GM06990 (cell line): ENCODE measurements around the gene PI4KA.

Experiments used
- DNase-seq: peaks from one replicate; pipeline ENCODE4 v3.0.0-alpha.2; 2011; ENCODE audit not compliant: insufficient read length; ENCODE audit errors: extremely low read depth
- H3K27me3 ChIP-seq: replicated peaks from 2 replicates; pipeline ENCODE4 v1.6.0; 2011; ENCODE audit warnings: low read length; ENCODE audit not compliant: control insufficient read depth, insufficient read depth
- H3K36me3 ChIP-seq: 2 replicates; pipeline ENCODE4 v1.5.1; 2011; ENCODE audit warnings: low read length; ENCODE audit not compliant: control insufficient read depth, insufficient read depth
- H3K4me3 ChIP-seq: replicated peaks from 2 replicates; pipeline ENCODE4 v1.5.1; 2011; ENCODE audit warnings: low read depth, mild to moderate bottlenecking, control low read depth, low read length
- CTCF ChIP-seq: IDR thresholded peaks from 2 replicates; pipeline ENCODE4 v1.5.1; 2011; ENCODE audit warnings: low read length, control low read depth, mild to moderate bottlenecking, inconsistent platforms; ENCODE audit not compliant: insufficient read depth, poor library complexity, severe bottlenecking

Gene PI4KA

GRCh38 chr22:20764729-20765128 is 93.9 kb downstream of the PI4KA start:
- Histone ChIP-seq H3K27me3 (no peaks in the 10 kb centered on the region), H3K36me3 (peaks cover 18% of the 10 kb centered on the region), H3K4me3 (no peak overlapping the region)
- no peak for DNase-seq
- no peak for TF ChIP-seq CTCF

DNA sequence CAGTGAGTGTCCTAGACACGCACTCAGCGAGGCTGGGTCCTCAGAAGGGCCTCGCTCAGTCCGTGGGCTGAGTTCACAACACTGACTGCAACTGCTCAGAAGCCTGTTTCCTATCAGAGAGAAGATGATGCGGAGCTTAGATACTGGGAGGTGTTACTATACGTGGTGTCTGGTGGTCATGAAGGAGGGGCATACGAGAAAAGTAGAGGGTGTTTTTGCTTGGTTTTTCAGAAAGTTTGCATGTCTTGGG is 94.2 kb downstream of the PI4KA start:
- no peak for TF ChIP-seq CTCF
- Histone ChIP-seq H3K36me3 (peaks cover 18% of the 10 kb centered on the region), H3K27me3 (no peaks in the 10 kb centered on the region), H3K4me3 (no peak overlapping the region)
- DNase-seq = no peak

GRCh38 chr22:20763630-20764470 is 94.8 kb downstream of the PI4KA start:
- no peak for DNase-seq
- Histone ChIP-seq H3K4me3 (no peak overlapping the region), H3K27me3 (no peaks in the 10 kb centered on the region), H3K36me3 (peaks cover 18% of the 10 kb centered on the region)
- no peak for TF ChIP-seq CTCF

- H3K36me3 ChIP-seq = peaks cover 18% of the 10 kb centered on the region
- TF ChIP-seq CTCF = no peak
- H3K4me3 ChIP-seq = no peak overlapping the region
- no peaks in the 10 kb centered on the region for H3K27me3 ChIP-seq
- no peak for DNase-seq
These were observed 96.3 kb downstream of the PI4KA start for GRCh38 chr22:20762233-20762796.

GRCh38 chr22:20761536-20761935 is 97.1 kb downstream of the PI4KA start:
- no peak for TF ChIP-seq CTCF
- peaks cover 18% of the 10 kb centered on the region for H3K36me3 ChIP-seq
- H3K27me3 ChIP-seq = no peaks in the 10 kb centered on the region
- no peak overlapping the region for H3K4me3 ChIP-seq
- DNase-seq = no peak
